GM12878 (cell line): ENCODE measurements around the gene HDX. TPM values are rescaled to one million over a fixed set of nuclear protein-coding genes. Genes with fewer than 3 reads are reported as not detected.

Source experiments
- ASH2L ChIP-seq: fragments of 300-600, 200-600 bp; sonication (generic); IDR thresholded peaks from 2 replicates; pipeline ENCODE4 v1.6.1; 2017; ENCODE audit warnings: low read depth, mild to moderate bottlenecking, borderline replicate concordance
- HDAC6 ChIP-seq: fragments of 200-600 bp; sonication (generic); IDR thresholded peaks from one replicate; pipeline ENCODE4 v1.8.0; 2017; ENCODE audit warnings: antibody characterized with exemption; ENCODE audit not compliant: unreplicated experiment
- KLF5 ChIP-seq: fragments of 450-650 bp; IDR thresholded peaks from 2 replicates; pipeline ENCODE4 v1.6.1; 2014; ENCODE audit warnings: mild to moderate bottlenecking; ENCODE audit not compliant: partially characterized antibody
- NR2C1 ChIP-seq: fragments of 450-650 bp; IDR thresholded peaks from 2 replicates; pipeline ENCODE4 v1.6.1; 2017; ENCODE audit warnings: antibody characterized with exemption, mild to moderate bottlenecking, moderate library complexity
- PAX5 ChIP-seq: IDR thresholded peaks from 2 replicates; pipeline ENCODE4 v1.6.1; 2011; ENCODE audit warnings: low read depth, low read length, borderline replicate concordance
- ZBTB11 ChIP-seq: fragments of 450-650 bp; formaldehyde crosslinking; IDR thresholded peaks from 2 replicates; pipeline ENCODE4 v1.5.0; 2022; ENCODE audit warnings: mild to moderate bottlenecking, missing genetic modification characterization
- ZBTB33 ChIP-seq: fragments of 450-650 bp; IDR thresholded peaks from 2 replicates; pipeline ENCODE4 v1.6.1; 2017; ENCODE audit warnings: mild to moderate bottlenecking
- polyA plus RNA-seq, 11 experiments: library from polyadenylated mRNA; depleted of rRNA in 4 of 11; unstranded in 6 of 11; stranded (reverse) in 5 of 11; fragments of >200 nt; fragmentation: Nextera tagmentation in 4 of 11; fragmentation: Illumina TruSeq in 1 of 11; extraction: Ambion mirVana in 4 of 11; extraction: Trizol in 1 of 11; gene quantifications; 1 replicate in 1 of 11; 2 replicates in 10 of 11; pipeline versions ENCODE4 v1.2.1 to v1.2.3, GENCODE V29; 2011 to 2016; ENCODE audit warnings: inconsistent platforms in 2 of 11, missing spikeins in 2 of 11, low read depth in 1 of 11
- total RNA-seq, 4 experiments: library from RNA; depleted of rRNA in 3 of 4; stranded (reverse); fragments of >200 nt in 3 of 4; fragmentation: Illumina TruSeq in 1 of 4; extraction: Trizol in 1 of 4; gene quantifications; 2 replicates each; pipeline versions ENCODE4 v1.2.1 to v1.2.3, GENCODE V29; 2013 to 2021

HDX gene
- total and polyA plus RNA-seq, 10 of the 15 experiments (the other 5 are each of a cell fraction or from before 2014, with no cell fraction given) = 2.9 to 8.6 (median 6.3) TPM; not detected in 1

- TF ChIP-seq ZBTB11 (CRISPR knock-in tag) = no peak
- no peak for TF ChIP-seq NR2C1
- TF ChIP-seq ASH2L = no peak
- no peak for TF ChIP-seq PAX5
- TF ChIP-seq KLF5 = no peak
- no peak for TF ChIP-seq ZBTB33
- no peak for TF ChIP-seq HDAC6
Observed at GRCh38 chrX:84467898-84468297, 34.4 kb downstream of the HDX start (continued).
